ENCODE measurements around the gene KRT40. TPM values are rescaled to one million over a fixed set of nuclear protein-coding genes. Genes with fewer than 3 reads are reported as not detected.

The KRT40 gene
- total RNA-seq, 1 donor from 2014 or later = not detected

DNA sequence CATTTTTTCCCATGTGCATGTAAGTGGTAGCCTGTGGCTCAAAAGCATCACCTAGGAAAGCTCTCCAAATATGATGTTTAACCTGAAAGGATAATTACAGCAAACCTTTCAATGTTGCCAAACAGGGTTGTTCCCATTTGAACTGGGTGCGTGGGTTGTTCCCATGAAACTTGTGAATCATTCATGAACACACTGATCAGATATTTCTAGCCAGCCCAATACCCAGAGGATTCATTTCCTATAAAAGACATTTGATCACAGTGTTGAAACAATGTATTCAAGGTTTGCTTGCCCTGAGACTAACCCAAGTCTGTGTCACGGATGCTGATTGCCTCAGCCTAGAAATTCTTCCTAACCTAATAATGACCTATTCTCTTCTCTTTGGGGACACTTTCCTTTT is 30.2 kb downstream of the KRT40 start:
- TF ChIP-seq, protein P1, sequence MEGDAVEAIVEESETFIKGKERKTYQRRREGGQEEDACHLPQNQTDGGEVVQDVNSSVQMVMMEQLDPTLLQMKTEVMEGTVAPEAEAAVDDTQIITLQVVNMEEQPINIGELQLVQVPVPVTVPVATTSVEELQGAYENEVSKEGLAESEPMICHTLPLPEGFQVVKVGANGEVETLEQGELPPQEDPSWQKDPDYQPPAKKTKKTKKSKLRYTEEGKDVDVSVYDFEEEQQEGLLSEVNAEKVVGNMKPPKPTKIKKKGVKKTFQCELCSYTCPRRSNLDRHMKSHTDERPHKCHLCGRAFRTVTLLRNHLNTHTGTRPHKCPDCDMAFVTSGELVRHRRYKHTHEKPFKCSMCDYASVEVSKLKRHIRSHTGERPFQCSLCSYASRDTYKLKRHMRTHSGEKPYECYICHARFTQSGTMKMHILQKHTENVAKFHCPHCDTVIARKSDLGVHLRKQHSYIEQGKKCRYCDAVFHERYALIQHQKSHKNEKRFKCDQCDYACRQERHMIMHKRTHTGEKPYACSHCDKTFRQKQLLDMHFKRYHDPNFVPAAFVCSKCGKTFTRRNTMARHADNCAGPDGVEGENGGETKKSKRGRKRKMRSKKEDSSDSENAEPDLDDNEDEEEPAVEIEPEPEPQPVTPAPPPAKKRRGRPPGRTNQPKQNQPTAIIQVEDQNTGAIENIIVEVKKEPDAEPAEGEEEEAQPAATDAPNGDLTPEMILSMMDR (conservative IDR thresholded peaks at IDR 0.05) = no peak
- H3K4me3 Mint-ChIP-seq = no peak overlapping the region

DNA sequence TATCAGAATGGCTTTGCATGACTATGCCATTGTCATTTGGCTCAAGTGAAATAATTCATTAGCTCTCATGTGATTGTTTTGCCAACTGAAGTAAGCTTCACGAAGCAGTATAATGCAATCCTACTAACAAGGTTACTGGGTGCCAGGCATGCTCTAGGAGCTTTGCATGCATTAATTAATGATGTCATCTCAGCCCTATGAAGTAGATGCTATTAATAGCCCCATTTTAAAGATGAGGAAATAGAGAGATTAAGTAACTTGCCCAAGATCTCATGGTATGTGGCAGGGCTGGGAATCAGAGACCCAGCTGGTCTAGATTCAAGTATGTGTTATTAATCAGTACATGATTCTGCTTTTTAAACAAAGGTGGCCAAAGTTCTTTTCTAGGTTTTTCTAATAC is 31.5 kb downstream of the KRT40 start:
- no peak overlapping the region for H3K4me3 Mint-ChIP-seq
- DNase-seq (ENCODE audit: low read depth, low spot score) = no peak
- peaks cover 16% of the 10 kb centered on the region for H3K4me1 Mint-ChIP-seq
- TF ChIP-seq, protein P1 (conservative IDR thresholded peaks at IDR 0.05) = no peak
- H3K36me3 Mint-ChIP-seq (ENCODE audit: low read depth) = no peaks in the 10 kb centered on the region
- H3K27me3 Mint-ChIP-seq (ENCODE audit: low read depth) = no peaks in the 10 kb centered on the region
- H3K27ac Mint-ChIP-seq (ENCODE audit: unreplicated experiment) = no peak overlapping the region
- no peaks in the 10 kb centered on the region for H3K9me3 Mint-ChIP-seq

More for the DNA sequence above, 30.2 kb downstream of the KRT40 start:
- no peaks in the 10 kb centered on the region for H3K27me3 Mint-ChIP-seq (ENCODE audit: low read depth)
- DNase-seq (ENCODE audit: low read depth, low spot score) = no peak
- H3K36me3 Mint-ChIP-seq (ENCODE audit: low read depth) = no peaks in the 10 kb centered on the region
- H3K27ac Mint-ChIP-seq (ENCODE audit: unreplicated experiment) = no peak overlapping the region
- peaks cover 14% of the 10 kb centered on the region for H3K4me1 Mint-ChIP-seq
- no peaks in the 10 kb centered on the region for H3K9me3 Mint-ChIP-seq

DNA sequence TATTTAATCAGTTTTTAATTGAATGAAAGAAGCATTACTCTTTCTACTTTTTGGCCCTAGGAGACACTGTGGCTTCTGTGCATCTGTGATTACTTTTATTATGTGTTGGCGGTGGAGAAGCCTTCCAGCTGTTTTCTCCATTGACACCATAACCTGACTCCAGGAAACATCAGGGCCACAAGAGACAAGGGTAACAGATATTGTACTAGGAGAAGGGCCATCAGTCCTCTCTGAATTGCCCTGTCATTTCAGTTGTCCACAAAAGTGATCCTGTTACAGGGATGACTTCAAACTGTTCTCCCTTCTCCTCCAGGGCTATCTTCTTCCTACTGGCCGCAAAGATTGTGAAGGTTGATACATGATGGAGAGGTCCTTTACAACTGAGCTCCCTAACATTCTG is 32.0 kb downstream of the KRT40 start:
- no peaks in the 10 kb centered on the region for H3K36me3 Mint-ChIP-seq (ENCODE audit: low read depth)
- no peak for DNase-seq (ENCODE audit: low read depth, low spot score)
- H3K4me1 Mint-ChIP-seq = peaks cover 16% of the 10 kb centered on the region
- no peak overlapping the region for H3K4me3 Mint-ChIP-seq
- H3K27me3 Mint-ChIP-seq (ENCODE audit: low read depth) = peaks cover 2% of the 10 kb centered on the region
- no peaks in the 10 kb centered on the region for H3K9me3 Mint-ChIP-seq
- TF ChIP-seq, protein P1 (conservative IDR thresholded peaks at IDR 0.05) = no peak
- no peak overlapping the region for H3K27ac Mint-ChIP-seq (ENCODE audit: unreplicated experiment)

DNA sequence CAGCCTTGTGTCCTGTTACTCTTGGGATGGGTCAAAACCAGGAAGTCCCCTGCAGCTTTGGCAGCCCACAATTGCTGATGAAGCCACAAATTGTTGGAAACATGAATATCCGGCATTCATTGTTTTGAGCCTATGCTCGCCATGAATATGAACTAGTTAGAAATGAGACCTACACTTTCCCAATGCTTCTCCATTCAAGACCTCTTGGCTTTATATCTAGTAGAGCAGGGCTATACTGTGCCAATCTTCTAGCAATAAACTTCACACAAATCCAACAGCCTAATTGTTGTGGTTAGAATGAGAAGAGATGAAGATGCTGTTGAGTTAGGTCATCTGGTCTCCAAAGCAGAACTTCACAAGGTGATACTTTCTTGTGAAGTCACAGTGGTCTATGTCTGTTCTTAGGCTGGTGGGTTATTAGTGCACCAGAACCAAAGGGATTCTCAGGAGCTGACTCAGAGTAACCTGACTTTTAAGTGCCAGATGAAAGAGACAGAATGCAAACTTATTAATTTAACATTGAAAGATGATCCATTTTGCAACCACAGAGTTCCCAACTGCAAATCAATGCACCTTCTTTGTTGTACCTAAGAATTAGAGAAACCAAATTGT is 33.0 kb downstream of the KRT40 start:
- DNase-seq (ENCODE audit: low read depth, low spot score) = no peak
- peaks cover 2% of the 10 kb centered on the region for H3K27me3 Mint-ChIP-seq (ENCODE audit: low read depth)
- TF ChIP-seq, protein P1 (conservative IDR thresholded peaks at IDR 0.05) = no peak
- H3K9me3 Mint-ChIP-seq = no peaks in the 10 kb centered on the region
- H3K4me1 Mint-ChIP-seq = peaks cover 11% of the 10 kb centered on the region
- H3K27ac Mint-ChIP-seq (ENCODE audit: unreplicated experiment) = no peak overlapping the region
- H3K36me3 Mint-ChIP-seq (ENCODE audit: low read depth) = no peaks in the 10 kb centered on the region
- H3K4me3 Mint-ChIP-seq = no peak overlapping the region

DNA sequence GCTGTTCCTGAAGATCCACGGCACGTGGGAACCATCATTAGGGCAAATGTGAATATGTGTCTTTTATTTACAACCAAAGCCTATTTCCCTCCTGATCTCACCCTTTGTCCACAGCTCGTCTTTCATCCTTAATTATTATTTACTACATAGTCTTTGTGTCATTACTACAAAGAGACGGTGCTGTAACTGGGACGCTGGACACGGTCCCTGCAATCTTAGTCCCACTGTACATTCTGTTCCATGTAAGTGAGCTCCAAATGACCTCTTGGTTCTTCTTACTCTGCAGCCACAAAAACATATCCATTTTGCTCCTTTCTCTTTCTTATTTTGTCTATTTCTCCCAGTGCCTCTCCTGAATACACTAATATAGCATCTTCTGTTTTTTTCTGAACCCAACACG is 34.0 kb downstream of the KRT40 start:
- H3K27me3 Mint-ChIP-seq (ENCODE audit: low read depth) = peaks cover 2% of the 10 kb centered on the region

More for the DNA sequence above, 34.0 kb downstream of the KRT40 start:
- Mint-ChIP-seq H3K4me1 (peaks cover 17% of the 10 kb centered on the region), H3K9me3 (no peaks in the 10 kb centered on the region), H3K4me3 (no peak overlapping the region), H3K36me3 (ENCODE audit: low read depth) (no peaks in the 10 kb centered on the region), H3K27ac (ENCODE audit: unreplicated experiment) (no peak overlapping the region)
- TF ChIP-seq, protein P1 (conservative IDR thresholded peaks at IDR 0.05) = no peak
- no peak for DNase-seq (ENCODE audit: low read depth, low spot score)

All from neural crest cell (in vitro differentiated cells).